Neural progenitor cell (in vitro differentiated cells): ENCODE data around the gene DBR1. TPM values are rescaled to one million over a fixed set of nuclear protein-coding genes. Genes with fewer than 3 reads are reported as not detected.
A peak's percentile ranks its signal among the peaks of the same experiment; 100 is the strongest.

ENCODE experiments used
- DNase-seq: peaks from one replicate; pipeline ENCODE4 v3.0.0-alpha.2; 2016; ENCODE audit warnings: low spot score
- H2AFZ ChIP-seq: fragments of 200-600 bp; sonication (generic); replicated peaks from 2 replicates; pipeline ENCODE4 v1.6.1; 2016; ENCODE audit warnings: antibody characterized with exemption
- H3F3A ChIP-seq: fragments of 200-600 bp; sonication (generic); 2 replicates; pipeline ENCODE4 v1.6.1; 2016; ENCODE audit warnings: antibody characterized with exemption, low read depth
- H3K27ac ChIP-seq: fragments of 200-600 bp; sonication (generic); 2 replicates; pipeline ENCODE4 v1.5.1; 2016; ENCODE audit warnings: mild to moderate bottlenecking
- H3K27me3 ChIP-seq: fragments of 200-600 bp; sonication (generic); 2 replicates; pipeline ENCODE4 v1.6.1; 2016; ENCODE audit warnings: mild to moderate bottlenecking, moderate library complexity
- H3K36me3 ChIP-seq: fragments of 200-600 bp; sonication (generic); 2 replicates; pipeline ENCODE4 v1.5.1; 2016
- H3K4me1 ChIP-seq: fragments of 200-600 bp; sonication (generic); 2 replicates; pipeline ENCODE4 v1.6.1; 2016; ENCODE audit warnings: mixed run types
- H3K4me2 ChIP-seq: fragments of 200-600 bp; sonication (generic); 2 replicates; pipeline ENCODE4 v1.6.1; 2016
- H3K4me3 ChIP-seq: fragments of 200-600 bp; sonication (generic); 2 replicates; pipeline ENCODE4 v1.5.1; 2016
- H3K79me2 ChIP-seq: fragments of 200-600 bp; sonication (generic); 2 replicates; pipeline ENCODE4 v1.6.1; 2016; ENCODE audit warnings: low read depth
- H3K9ac ChIP-seq: fragments of 200-600 bp; sonication (generic); 2 replicates; pipeline ENCODE4 v1.6.1; 2016
- H3K9me3 ChIP-seq: fragments of 200-600 bp; sonication (generic); 2 replicates; pipeline ENCODE4 v1.5.1; 2016; ENCODE audit warnings: low read depth
- H4K20me1 ChIP-seq: fragments of 200-600 bp; sonication (generic); 2 replicates; pipeline ENCODE4 v1.6.1; 2016; ENCODE audit warnings: low read depth
- H3K27ac Mint-ChIP-seq: 3 replicates; pipeline ENCODE4 v1.8.0; 2021; ENCODE audit warnings: mixed read lengths
- H3K27me3 Mint-ChIP-seq: 2 replicates; pipeline ENCODE4 v1.8.0; 2022; ENCODE audit warnings: low read depth, mild to moderate bottlenecking, inconsistent platforms, moderate library complexity, mixed read lengths; ENCODE audit not compliant: insufficient read depth
- H3K36me3 Mint-ChIP-seq: 3 replicates; pipeline ENCODE4 v1.8.0; 2021; ENCODE audit warnings: mixed read lengths
- H3K4me1 Mint-ChIP-seq: 3 replicates; pipeline ENCODE4 v1.8.0; 2021; ENCODE audit warnings: mixed read lengths
- H3K4me3 Mint-ChIP-seq: 3 replicates; pipeline ENCODE4 v1.8.0; 2021; ENCODE audit warnings: mild to moderate bottlenecking, moderate library complexity, mixed read lengths
- H3K9me3 Mint-ChIP-seq: 3 replicates; pipeline ENCODE4 v1.8.0; 2020; ENCODE audit warnings: mixed read lengths
- EZH2 ChIP-seq: fragments of 200-600 bp; sonication (generic); IDR thresholded peaks from 2 replicates; pipeline ENCODE4 v1.6.1; 2017; ENCODE audit warnings: antibody characterized with exemption, mild to moderate bottlenecking, moderate library complexity
- EZH2phosphoT487 ChIP-seq: fragments of 200-600 bp; sonication (generic); IDR thresholded peaks from 2 replicates; pipeline ENCODE4 v1.6.1; 2017; ENCODE audit warnings: antibody characterized with exemption
- total RNA-seq: library from RNA; depleted of rRNA; stranded (reverse); fragments of >200 nt; gene quantifications from 2 replicates; pipeline ENCODE4 v1.2.3, GENCODE V29; 2015; ENCODE audit warnings: low replicate concordance
- TF ChIP-seq, protein P1 (sequence below): fragments of 200-600 bp; sonication (generic); IDR thresholded peaks from 2 replicates; pipeline ENCODE4 v1.5.1; 2017; ENCODE audit warnings: antibody characterized with exemption, mild to moderate bottlenecking

Gene DBR1
- total RNA-seq, 1 donor from 2014 or later, result 32.1 TPM

DNA sequence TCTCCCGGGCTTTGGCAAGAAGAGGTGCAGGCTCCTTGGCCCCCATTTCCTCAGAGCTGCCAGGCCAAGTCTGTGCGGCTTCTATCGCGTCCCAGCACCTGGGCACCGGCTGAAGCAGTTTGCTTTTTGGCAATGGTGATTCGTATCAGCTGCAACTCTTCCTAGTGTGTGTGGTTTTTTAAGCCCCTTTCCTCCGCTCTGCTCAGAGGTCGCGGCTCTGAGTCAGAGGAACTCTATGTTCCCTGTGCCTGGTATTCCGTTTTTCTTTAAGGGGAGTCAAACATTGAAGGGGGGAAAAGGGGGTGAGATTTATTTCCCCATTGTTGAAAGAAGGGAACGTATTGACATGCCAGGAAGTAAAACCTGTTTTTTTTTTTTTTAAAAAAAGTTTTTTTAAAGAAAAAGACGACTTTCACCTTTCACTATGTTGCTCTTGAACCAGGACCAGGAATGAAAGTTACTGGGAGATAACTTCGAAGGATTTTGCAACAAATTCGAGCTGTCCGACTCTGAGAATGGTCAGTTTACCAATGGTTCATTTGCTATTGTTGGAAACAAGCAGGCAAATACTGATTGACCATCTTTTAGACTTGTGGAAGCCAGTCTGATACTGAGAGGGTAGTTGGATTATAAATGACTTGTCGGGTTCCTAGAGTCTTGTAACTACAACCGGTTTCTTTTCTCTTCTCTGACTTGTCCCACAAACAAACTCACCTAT is 13.5 kb upstream of the DBR1 start:
- H3K36me3 Mint-ChIP-seq, result peaks cover 17% of the 10 kb centered on the region
- Histone ChIP-seq H4K20me1 (peaks cover 27% of the 10 kb centered on the region), H3K36me3 (peaks cover 7% of the 10 kb centered on the region), H3K4me3 (peak overlapping the region; percentile 72), H3K4me1 (peaks cover 13% of the 10 kb centered on the region), H3K9me3 (no peaks in the 10 kb centered on the region), H3K4me2 (peak overlapping the region; percentile 86), H3K9ac (peak overlapping the region; percentile 94), H3F3A (peaks cover 6% of the 10 kb centered on the region), H3K79me2 (peaks cover 58% of the 10 kb centered on the region), H3K27me3 (peaks cover 27% of the 10 kb centered on the region), H2AFZ (peak overlapping the region; percentile 95), H3K27ac (peak overlapping the region; percentile 94)
- H3K4me1 Mint-ChIP-seq, result peaks cover 18% of the 10 kb centered on the region
- peak overlapping the region; percentile 89 for H3K27ac Mint-ChIP-seq
- DNase-seq, result no peak
- TF ChIP-seq EZH2, result no peak
- TF ChIP-seq EZH2phosphoT487, result no peak
- TF ChIP-seq, protein P1, sequence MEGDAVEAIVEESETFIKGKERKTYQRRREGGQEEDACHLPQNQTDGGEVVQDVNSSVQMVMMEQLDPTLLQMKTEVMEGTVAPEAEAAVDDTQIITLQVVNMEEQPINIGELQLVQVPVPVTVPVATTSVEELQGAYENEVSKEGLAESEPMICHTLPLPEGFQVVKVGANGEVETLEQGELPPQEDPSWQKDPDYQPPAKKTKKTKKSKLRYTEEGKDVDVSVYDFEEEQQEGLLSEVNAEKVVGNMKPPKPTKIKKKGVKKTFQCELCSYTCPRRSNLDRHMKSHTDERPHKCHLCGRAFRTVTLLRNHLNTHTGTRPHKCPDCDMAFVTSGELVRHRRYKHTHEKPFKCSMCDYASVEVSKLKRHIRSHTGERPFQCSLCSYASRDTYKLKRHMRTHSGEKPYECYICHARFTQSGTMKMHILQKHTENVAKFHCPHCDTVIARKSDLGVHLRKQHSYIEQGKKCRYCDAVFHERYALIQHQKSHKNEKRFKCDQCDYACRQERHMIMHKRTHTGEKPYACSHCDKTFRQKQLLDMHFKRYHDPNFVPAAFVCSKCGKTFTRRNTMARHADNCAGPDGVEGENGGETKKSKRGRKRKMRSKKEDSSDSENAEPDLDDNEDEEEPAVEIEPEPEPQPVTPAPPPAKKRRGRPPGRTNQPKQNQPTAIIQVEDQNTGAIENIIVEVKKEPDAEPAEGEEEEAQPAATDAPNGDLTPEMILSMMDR, result no peak
- H3K9me3 Mint-ChIP-seq, result no peaks in the 10 kb centered on the region
- H3K27me3 Mint-ChIP-seq, result peaks cover 12% of the 10 kb centered on the region
- peak overlapping the region; percentile 95 for H3K4me3 Mint-ChIP-seq

DNA sequence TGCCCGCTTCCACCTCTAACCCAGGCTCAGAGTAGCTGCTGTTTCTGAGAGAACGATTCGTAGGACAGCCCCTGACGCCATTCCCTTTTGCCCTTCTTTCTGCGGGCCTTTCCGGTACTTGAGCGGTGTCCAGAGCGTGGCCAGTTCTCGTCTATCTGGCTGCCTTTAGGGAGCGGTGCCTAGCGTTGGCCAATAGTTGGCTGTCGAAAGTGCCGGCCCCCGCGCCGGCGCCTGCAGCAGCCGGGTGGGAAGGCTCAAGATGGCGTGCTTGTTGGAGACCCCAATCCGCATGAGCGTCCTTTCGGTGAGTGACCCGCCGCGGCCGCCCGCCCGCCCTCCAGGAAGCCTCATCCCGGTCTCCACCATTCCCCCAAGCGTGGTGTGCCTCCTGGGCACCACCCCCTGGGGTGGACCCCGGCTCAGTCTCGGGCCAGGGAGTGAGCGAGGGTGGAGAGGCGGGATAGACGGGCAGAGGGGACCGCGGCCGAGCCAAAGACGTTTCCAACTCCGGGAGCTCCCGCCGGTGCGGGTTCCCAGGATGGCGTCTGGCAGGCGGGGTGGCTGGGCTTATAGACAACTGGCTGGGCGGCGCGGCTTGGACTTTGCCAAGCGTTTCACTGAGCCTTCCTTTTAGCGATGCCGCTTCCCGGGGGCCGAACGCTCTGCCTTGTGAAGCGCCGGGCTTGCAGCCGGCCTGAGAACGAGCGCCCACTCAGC is 12.7 kb upstream of the DBR1 start, which contains the start of gene ARMC8:
TSS of gene ARMC8 (plus strand) at position 6 of the 717 bp plus-strand sequence. CDS start at position 260, 254 bp downstream.
- Histone ChIP-seq H3F3A (peaks cover 6% of the 10 kb centered on the region), H3K79me2 (peaks cover 51% of the 10 kb centered on the region), H3K9me3 (no peaks in the 10 kb centered on the region), H2AFZ (peak within 1 kb of the TSS; percentile 95), H3K4me2 (peak within 1 kb of the TSS; percentile 86), H3K9ac (peak within 1 kb of the TSS; percentile 94), H3K36me3 (peaks cover 7% of the 10 kb centered on the region), H3K27me3 (peaks cover 27% of the 10 kb centered on the region), H4K20me1 (peaks cover 22% of the 10 kb centered on the region), H3K4me3 (peak within 1 kb of the TSS; percentile 72), H3K27ac (peak within 1 kb of the TSS; percentile 94), H3K4me1 (peaks cover 13% of the 10 kb centered on the region)
- peak; percentile 82 for DNase-seq
- peaks cover 12% of the 10 kb centered on the region for H3K27me3 Mint-ChIP-seq
- peak within 1 kb of the TSS; percentile 100 for H3K27ac Mint-ChIP-seq
- peaks cover 18% of the 10 kb centered on the region for H3K4me1 Mint-ChIP-seq
- no peaks in the 10 kb centered on the region for H3K9me3 Mint-ChIP-seq
- TF ChIP-seq EZH2 (no peak), EZH2phosphoT487 (no peak)
- TF ChIP-seq, protein P1, result no peak
- H3K36me3 Mint-ChIP-seq, result peaks cover 14% of the 10 kb centered on the region
- H3K4me3 Mint-ChIP-seq, result peak within 1 kb of the TSS; percentile 95

DNA sequence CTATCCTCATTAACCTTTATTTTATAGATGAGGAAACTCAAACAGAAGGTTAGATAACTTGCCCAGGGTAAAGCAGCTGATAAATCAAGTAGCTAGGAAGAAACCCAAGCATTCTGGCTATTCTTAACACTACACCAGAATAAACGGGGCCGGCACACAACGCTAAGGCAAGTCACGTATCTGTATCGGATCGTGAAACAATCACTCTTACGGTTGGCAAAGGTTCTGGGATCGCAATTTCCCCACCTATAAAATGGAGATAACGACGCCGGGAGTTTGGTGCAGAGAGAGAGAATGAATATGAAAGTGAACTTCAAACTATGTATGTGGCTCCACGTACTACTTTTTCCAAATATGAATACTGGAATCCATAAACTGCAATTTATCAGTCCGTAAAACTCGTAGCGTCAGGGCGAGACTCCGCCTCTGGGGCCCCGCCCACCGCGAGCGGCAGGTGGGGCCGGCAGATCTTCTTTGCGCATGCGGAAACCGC is 12.1 kb upstream of the DBR1 start:
- H3K36me3 Mint-ChIP-seq, result peaks cover 13% of the 10 kb centered on the region
- Histone ChIP-seq H3K4me1 (peaks cover 13% of the 10 kb centered on the region), H4K20me1 (peaks cover 22% of the 10 kb centered on the region), H3K36me3 (peaks cover 7% of the 10 kb centered on the region), H3K27me3 (peaks cover 27% of the 10 kb centered on the region), H3K9me3 (no peaks in the 10 kb centered on the region), H3K4me2 (peak overlapping the region; percentile 86), H3K79me2 (peaks cover 45% of the 10 kb centered on the region), H3K27ac (peak overlapping the region; percentile 94), H2AFZ (peak overlapping the region; percentile 95), H3K9ac (peak overlapping the region; percentile 94), H3K4me3 (peak overlapping the region; percentile 72), H3F3A (peaks cover 6% of the 10 kb centered on the region)
- no peaks in the 10 kb centered on the region for H3K9me3 Mint-ChIP-seq
- DNase-seq, result peak; percentile 95
- H3K4me1 Mint-ChIP-seq, result peaks cover 18% of the 10 kb centered on the region
- H3K27ac Mint-ChIP-seq, result peak overlapping the region; percentile 100
- peaks cover 12% of the 10 kb centered on the region for H3K27me3 Mint-ChIP-seq
- H3K4me3 Mint-ChIP-seq, result peak overlapping the region; percentile 95
- TF ChIP-seq, protein P1, result no peak
- TF ChIP-seq EZH2phosphoT487, result no peak
- TF ChIP-seq EZH2, result no peak
